GM23338 (cell line): ENCODE results near the gene TSPO2. TPM values are rescaled to one million over a fixed set of nuclear protein-coding genes. Genes with fewer than 3 reads are reported as not detected.

Source experiments
- ATAC-seq: fragments of 200-7000 bp; cut with Tn5 transposase; 3 replicates; pipeline ENCODE4 v1.9.1; 2020
- DNase-seq: peaks from one replicate; pipeline ENCODE4 v3.0.0-alpha.2; 2015; ENCODE audit warnings: low spot score
- H2AFZ ChIP-seq: fragments of 200-600 bp; sonication (generic); 2 replicates; pipeline ENCODE4 v1.8.0; 2016; ENCODE audit warnings: antibody characterized with exemption, mild to moderate bottlenecking, moderate library complexity
- H3F3A ChIP-seq: fragments of 200-600 bp; sonication (generic); replicated peaks from 2 replicates; pipeline ENCODE4 v1.8.0; 2017; ENCODE audit warnings: antibody characterized with exemption, mixed run types, low read depth
- H3K27ac ChIP-seq: fragments of 200-600 bp; sonication (generic); 2 replicates; pipeline ENCODE4 v1.6.1; 2016; ENCODE audit warnings: low read depth
- H3K27me3 ChIP-seq: fragments of 200-600 bp; sonication (generic); 2 replicates; pipeline ENCODE4 v1.8.0; 2016; ENCODE audit warnings: mild to moderate bottlenecking, mixed run types, moderate library complexity; ENCODE audit not compliant: insufficient read depth
- H3K36me3 ChIP-seq: fragments of 200-600 bp; sonication (generic); 2 replicates; pipeline ENCODE4 v1.8.0; 2016; ENCODE audit warnings: mild to moderate bottlenecking; ENCODE audit not compliant: insufficient read depth
- H3K4me1 ChIP-seq: fragments of 200-600 bp; sonication (generic); 2 replicates; pipeline ENCODE4 v1.8.0; 2016; ENCODE audit warnings: mild to moderate bottlenecking, moderate library complexity; ENCODE audit not compliant: insufficient read depth
- H3K4me2 ChIP-seq: fragments of 200-600 bp; sonication (generic); 2 replicates; pipeline ENCODE4 v1.7.1; 2017; ENCODE audit warnings: mixed run types
- H3K4me3 ChIP-seq: fragments of 200-600 bp; sonication (generic); 2 replicates; pipeline ENCODE4 v1.6.1; 2016; ENCODE audit warnings: mixed run types
- H3K79me2 ChIP-seq: fragments of 200-600 bp; sonication (generic); replicated peaks from 2 replicates; pipeline ENCODE4 v1.8.0; 2017; ENCODE audit warnings: mild to moderate bottlenecking; ENCODE audit not compliant: insufficient read depth
- H3K9me2 ChIP-seq: fragments of 200-600 bp; sonication (generic); 2 replicates; pipeline ENCODE4 v1.8.0; 2017; ENCODE audit not compliant: insufficient read depth
- H4K20me1 ChIP-seq: fragments of 200-600 bp; sonication (generic); replicated peaks from 2 replicates; pipeline ENCODE4 v1.8.0; 2017; ENCODE audit warnings: mild to moderate bottlenecking; ENCODE audit not compliant: insufficient read depth
- H3K27ac Mint-ChIP-seq: 2 replicates; pipeline ENCODE4 v1.8.0; 2020; ENCODE audit warnings: inconsistent platforms, mild to moderate bottlenecking, moderate library complexity, mixed read lengths
- H3K27me3 Mint-ChIP-seq: 3 replicates; pipeline ENCODE4 v1.8.0; 2022; ENCODE audit warnings: low read depth, mild to moderate bottlenecking, moderate library complexity, mixed read lengths, inconsistent platforms; ENCODE audit not compliant: insufficient read depth, poor library complexity
- H3K36me3 Mint-ChIP-seq: 3 replicates; pipeline ENCODE4 v1.8.0; 2021; ENCODE audit warnings: low read depth, mild to moderate bottlenecking, inconsistent platforms, moderate library complexity, mixed read lengths
- H3K4me1 Mint-ChIP-seq: 3 replicates; pipeline ENCODE4 v1.8.0; 2020; ENCODE audit warnings: mild to moderate bottlenecking, inconsistent platforms, mixed read lengths
- H3K4me3 Mint-ChIP-seq: 3 replicates; pipeline ENCODE4 v1.8.0; 2021; ENCODE audit warnings: moderate library complexity, mild to moderate bottlenecking, inconsistent platforms, mixed read lengths
- H3K9me3 Mint-ChIP-seq: 3 replicates; pipeline ENCODE4 v1.8.0; 2020; ENCODE audit warnings: moderate library complexity, mild to moderate bottlenecking, inconsistent platforms, mixed read lengths
- EZH2phosphoT487 ChIP-seq: fragments of 200-600 bp; sonication (generic); IDR thresholded peaks from one replicate; pipeline ENCODE4 v1.8.1; 2018; ENCODE audit warnings: antibody characterized with exemption; ENCODE audit not compliant: unreplicated experiment
- JUNB ChIP-seq: IDR thresholded peaks from one replicate; pipeline ENCODE4 v1.6.1; 2016; ENCODE audit warnings: antibody characterized with exemption; ENCODE audit not compliant: unreplicated experiment
- NANOG ChIP-seq: IDR thresholded peaks from 2 replicates; pipeline ENCODE4 v1.6.1; 2016; ENCODE audit warnings: antibody characterized with exemption, borderline replicate concordance
- POLR2AphosphoS5 ChIP-seq: IDR thresholded peaks from 2 replicates; pipeline ENCODE4 v1.6.1; 2016; ENCODE audit warnings: antibody characterized with exemption, low read depth
- STAT1 ChIP-seq: IDR thresholded peaks from one replicate; pipeline ENCODE4 v1.6.1; 2016; ENCODE audit warnings: antibody characterized with exemption; ENCODE audit not compliant: unreplicated experiment
- ZNF114 ChIP-seq: fragments of 250-450 bp; sonication (Bioruptor Pico); IDR thresholded peaks from 2 replicates; pipeline ENCODE4 v1.5.0; 2020; ENCODE audit warnings: mild to moderate bottlenecking, moderate library complexity
- ZNF331 ChIP-seq: fragments of 250-450 bp; sonication (Bioruptor Pico); IDR thresholded peaks from 2 replicates; pipeline ENCODE4 v1.5.0; 2020; ENCODE audit warnings: low read depth, mild to moderate bottlenecking, moderate library complexity
- polyA plus RNA-seq: library from polyadenylated mRNA; unstranded; fragments of >200 nt; fragmentation: Nextera tagmentation; extraction: Ambion mirVana; gene quantifications from 2 replicates; pipeline ENCODE4 v1.2.1, GENCODE V29; 2016
- total RNA-seq: library from RNA; depleted of rRNA; stranded (reverse); fragments of >200 nt; shearing (Covaris generic); gene quantifications from 2 replicates; pipeline ENCODE4 v1.2.3, GENCODE V29; 2014
- TF ChIP-seq, protein P1 (sequence below): IDR thresholded peaks from 2 replicates; pipeline ENCODE4 v1.6.1; 2016; ENCODE audit warnings: antibody characterized with exemption
- TF ChIP-seq, protein P2 (sequence below): fragments of 250-450 bp; sonication (Bioruptor Pico); IDR thresholded peaks from 2 replicates; pipeline ENCODE4 v1.5.0; 2020; ENCODE audit warnings: mild to moderate bottlenecking, moderate library complexity
- TF ChIP-seq, protein P3 (sequence below): IDR thresholded peaks from one replicate; pipeline ENCODE4 v1.6.1; 2018; ENCODE audit warnings: antibody characterized with exemption; ENCODE audit not compliant: unreplicated experiment
- TF ChIP-seq, protein P4 (sequence below), 2 experiments: fragments of 200-600 bp in 1 of 2; sonication (generic) in 1 of 2; conservative IDR thresholded peaks; 2 replicates each; pipeline versions ENCODE4 v1.5.1 to v1.6.1; 2016 to 2017; ENCODE audit warnings: antibody characterized with exemption in 2 of 2, low read depth in 2 of 2, mild to moderate bottlenecking in 2 of 2, moderate library complexity in 1 of 2

TSPO2 gene
- total and polyA plus RNA-seq, 2 experiments from 2014 or later: 0.31 TPM; not detected in 1

DNA sequence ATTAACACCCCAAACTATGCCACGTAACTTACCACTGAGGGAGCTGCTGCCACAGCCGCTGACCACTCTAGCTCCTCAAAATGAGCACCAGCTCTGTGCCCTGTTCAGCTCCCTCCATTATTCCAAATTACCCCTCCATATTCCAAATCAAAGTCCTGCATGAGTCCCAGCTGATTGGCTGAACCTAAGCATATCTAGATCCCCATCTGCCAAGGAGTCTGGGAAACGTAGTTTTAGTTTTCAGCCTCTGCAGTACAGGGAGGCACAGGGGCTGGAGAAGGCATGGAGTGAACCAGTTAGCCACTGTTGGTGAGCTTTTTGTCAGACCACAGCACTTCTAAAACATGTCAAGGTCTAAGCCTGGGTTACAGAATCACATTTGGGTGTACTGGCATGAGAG is 19.2 kb upstream of the TSPO2 start:
- no peaks in the 10 kb centered on the region for H3K9me3 Mint-ChIP-seq
- no peak for ATAC-seq
- no peaks in the 10 kb centered on the region for H4K20me1 ChIP-seq
- no peaks in the 10 kb centered on the region for H3K79me2 ChIP-seq
- H3F3A ChIP-seq: no peaks in the 10 kb centered on the region
- TF ChIP-seq, protein P1, sequence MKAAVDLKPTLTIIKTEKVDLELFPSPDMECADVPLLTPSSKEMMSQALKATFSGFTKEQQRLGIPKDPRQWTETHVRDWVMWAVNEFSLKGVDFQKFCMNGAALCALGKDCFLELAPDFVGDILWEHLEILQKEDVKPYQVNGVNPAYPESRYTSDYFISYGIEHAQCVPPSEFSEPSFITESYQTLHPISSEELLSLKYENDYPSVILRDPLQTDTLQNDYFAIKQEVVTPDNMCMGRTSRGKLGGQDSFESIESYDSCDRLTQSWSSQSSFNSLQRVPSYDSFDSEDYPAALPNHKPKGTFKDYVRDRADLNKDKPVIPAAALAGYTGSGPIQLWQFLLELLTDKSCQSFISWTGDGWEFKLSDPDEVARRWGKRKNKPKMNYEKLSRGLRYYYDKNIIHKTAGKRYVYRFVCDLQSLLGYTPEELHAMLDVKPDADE: no peak
- no peak for TF ChIP-seq JUNB
- TF ChIP-seq, protein P2, sequence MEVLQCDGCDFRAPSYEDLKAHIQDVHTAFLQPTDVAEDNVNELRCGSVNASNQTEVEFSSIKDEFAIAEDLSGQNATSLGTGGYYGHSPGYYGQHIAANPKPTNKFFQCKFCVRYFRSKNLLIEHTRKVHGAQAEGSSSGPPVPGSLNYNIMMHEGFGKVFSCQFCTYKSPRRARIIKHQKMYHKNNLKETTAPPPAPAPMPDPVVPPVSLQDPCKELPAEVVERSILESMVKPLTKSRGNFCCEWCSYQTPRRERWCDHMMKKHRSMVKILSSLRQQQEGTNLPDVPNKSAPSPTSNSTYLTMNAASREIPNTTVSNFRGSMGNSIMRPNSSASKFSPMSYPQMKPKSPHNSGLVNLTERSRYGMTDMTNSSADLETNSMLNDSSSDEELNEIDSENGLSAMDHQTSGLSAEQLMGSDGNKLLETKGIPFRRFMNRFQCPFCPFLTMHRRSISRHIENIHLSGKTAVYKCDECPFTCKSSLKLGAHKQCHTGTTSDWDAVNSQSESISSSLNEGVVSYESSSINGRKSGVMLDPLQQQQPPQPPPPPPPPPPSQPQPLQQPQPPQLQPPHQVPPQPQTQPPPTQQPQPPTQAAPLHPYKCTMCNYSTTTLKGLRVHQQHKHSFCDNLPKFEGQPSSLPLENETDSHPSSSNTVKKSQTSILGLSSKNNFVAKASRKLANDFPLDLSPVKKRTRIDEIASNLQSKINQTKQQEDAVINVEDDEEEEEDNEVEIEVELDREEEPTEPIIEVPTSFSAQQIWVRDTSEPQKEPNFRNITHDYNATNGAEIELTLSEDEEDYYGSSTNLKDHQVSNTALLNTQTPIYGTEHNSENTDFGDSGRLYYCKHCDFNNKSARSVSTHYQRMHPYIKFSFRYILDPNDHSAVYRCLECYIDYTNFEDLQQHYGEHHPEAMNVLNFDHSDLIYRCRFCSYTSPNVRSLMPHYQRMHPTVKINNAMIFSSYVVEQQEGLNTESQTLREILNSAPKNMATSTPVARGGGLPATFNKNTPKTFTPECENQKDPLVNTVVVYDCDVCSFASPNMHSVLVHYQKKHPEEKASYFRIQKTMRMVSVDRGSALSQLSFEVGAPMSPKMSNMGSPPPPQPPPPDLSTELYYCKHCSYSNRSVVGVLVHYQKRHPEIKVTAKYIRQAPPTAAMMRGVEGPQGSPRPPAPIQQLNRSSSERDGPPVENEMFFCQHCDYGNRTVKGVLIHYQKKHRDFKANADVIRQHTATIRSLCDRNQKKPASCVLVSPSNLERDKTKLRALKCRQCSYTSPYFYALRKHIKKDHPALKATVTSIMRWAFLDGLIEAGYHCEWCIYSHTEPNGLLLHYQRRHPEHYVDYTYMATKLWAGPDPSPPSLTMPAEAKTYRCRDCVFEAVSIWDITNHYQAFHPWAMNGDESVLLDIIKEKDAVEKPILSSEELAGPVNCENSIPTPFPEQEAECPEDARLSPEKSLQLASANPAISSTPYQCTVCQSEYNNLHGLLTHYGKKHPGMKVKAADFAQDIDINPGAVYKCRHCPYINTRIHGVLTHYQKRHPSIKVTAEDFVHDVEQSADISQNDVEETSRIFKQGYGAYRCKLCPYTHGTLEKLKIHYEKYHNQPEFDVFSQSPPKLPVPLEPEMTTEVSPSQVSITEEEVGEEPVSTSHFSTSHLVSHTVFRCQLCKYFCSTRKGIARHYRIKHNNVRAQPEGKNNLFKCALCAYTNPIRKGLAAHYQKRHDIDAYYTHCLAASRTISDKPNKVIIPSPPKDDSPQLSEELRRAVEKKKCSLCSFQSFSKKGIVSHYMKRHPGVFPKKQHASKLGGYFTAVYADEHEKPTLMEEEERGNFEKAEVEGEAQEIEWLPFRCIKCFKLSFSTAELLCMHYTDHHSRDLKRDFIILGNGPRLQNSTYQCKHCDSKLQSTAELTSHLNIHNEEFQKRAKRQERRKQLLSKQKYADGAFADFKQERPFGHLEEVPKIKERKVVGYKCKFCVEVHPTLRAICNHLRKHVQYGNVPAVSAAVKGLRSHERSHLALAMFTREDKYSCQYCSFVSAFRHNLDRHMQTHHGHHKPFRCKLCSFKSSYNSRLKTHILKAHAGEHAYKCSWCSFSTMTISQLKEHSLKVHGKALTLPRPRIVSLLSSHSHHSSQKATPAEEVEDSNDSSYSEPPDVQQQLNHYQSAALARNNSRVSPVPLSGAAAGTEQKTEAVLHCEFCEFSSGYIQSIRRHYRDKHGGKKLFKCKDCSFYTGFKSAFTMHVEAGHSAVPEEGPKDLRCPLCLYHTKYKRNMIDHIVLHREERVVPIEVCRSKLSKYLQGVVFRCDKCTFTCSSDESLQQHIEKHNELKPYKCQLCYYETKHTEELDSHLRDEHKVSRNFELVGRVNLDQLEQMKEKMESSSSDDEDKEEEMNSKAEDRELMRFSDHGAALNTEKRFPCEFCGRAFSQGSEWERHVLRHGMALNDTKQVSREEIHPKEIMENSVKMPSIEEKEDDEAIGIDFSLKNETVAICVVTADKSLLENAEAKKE (CRISPR knock-in tag): no peak
- TF ChIP-seq STAT1: no peak
- no peak for TF ChIP-seq ZNF114 (CRISPR knock-in tag)
- no peak for TF ChIP-seq NANOG
- TF ChIP-seq ZNF331: no peak
- TF ChIP-seq, protein P3, sequence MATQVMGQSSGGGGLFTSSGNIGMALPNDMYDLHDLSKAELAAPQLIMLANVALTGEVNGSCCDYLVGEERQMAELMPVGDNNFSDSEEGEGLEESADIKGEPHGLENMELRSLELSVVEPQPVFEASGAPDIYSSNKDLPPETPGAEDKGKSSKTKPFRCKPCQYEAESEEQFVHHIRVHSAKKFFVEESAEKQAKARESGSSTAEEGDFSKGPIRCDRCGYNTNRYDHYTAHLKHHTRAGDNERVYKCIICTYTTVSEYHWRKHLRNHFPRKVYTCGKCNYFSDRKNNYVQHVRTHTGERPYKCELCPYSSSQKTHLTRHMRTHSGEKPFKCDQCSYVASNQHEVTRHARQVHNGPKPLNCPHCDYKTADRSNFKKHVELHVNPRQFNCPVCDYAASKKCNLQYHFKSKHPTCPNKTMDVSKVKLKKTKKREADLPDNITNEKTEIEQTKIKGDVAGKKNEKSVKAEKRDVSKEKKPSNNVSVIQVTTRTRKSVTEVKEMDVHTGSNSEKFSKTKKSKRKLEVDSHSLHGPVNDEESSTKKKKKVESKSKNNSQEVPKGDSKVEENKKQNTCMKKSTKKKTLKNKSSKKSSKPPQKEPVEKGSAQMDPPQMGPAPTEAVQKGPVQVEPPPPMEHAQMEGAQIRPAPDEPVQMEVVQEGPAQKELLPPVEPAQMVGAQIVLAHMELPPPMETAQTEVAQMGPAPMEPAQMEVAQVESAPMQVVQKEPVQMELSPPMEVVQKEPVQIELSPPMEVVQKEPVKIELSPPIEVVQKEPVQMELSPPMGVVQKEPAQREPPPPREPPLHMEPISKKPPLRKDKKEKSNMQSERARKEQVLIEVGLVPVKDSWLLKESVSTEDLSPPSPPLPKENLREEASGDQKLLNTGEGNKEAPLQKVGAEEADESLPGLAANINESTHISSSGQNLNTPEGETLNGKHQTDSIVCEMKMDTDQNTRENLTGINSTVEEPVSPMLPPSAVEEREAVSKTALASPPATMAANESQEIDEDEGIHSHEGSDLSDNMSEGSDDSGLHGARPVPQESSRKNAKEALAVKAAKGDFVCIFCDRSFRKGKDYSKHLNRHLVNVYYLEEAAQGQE: no peak
- TF ChIP-seq, protein P4, sequence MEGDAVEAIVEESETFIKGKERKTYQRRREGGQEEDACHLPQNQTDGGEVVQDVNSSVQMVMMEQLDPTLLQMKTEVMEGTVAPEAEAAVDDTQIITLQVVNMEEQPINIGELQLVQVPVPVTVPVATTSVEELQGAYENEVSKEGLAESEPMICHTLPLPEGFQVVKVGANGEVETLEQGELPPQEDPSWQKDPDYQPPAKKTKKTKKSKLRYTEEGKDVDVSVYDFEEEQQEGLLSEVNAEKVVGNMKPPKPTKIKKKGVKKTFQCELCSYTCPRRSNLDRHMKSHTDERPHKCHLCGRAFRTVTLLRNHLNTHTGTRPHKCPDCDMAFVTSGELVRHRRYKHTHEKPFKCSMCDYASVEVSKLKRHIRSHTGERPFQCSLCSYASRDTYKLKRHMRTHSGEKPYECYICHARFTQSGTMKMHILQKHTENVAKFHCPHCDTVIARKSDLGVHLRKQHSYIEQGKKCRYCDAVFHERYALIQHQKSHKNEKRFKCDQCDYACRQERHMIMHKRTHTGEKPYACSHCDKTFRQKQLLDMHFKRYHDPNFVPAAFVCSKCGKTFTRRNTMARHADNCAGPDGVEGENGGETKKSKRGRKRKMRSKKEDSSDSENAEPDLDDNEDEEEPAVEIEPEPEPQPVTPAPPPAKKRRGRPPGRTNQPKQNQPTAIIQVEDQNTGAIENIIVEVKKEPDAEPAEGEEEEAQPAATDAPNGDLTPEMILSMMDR (conservative IDR thresholded peaks at IDR 0.05; ENCODE audit: low read depth in 2 of 2): no peak
- TF ChIP-seq POLR2AphosphoS5: no peak
- no peak for TF ChIP-seq EZH2phosphoT487
- H3K27me3 ChIP-seq: no peaks in the 10 kb centered on the region
- H2AFZ ChIP-seq: no peak overlapping the region
- no peak overlapping the region for H3K4me3 Mint-ChIP-seq
- no peaks in the 10 kb centered on the region for H3K9me2 ChIP-seq
- no peak overlapping the region for H3K4me3 ChIP-seq
- H3K36me3 ChIP-seq: no peaks in the 10 kb centered on the region
- H3K27ac Mint-ChIP-seq: no peak overlapping the region
- H3K4me1 ChIP-seq: peaks cover 9% of the 10 kb centered on the region
- peaks cover 6% of the 10 kb centered on the region for H3K27me3 Mint-ChIP-seq
- H3K4me2 ChIP-seq: no peak overlapping the region
- no peak for DNase-seq
- peaks cover 7% of the 10 kb centered on the region; the same call in 2 of the 3 replicates for H3K4me1 Mint-ChIP-seq
- H3K36me3 Mint-ChIP-seq: no peaks in the 10 kb centered on the region
- no peak overlapping the region for H3K27ac ChIP-seq
